ENCODE results near the gene PROS1. TPM values are rescaled to one million over a fixed set of nuclear protein-coding genes. Genes with fewer than 3 reads are reported as not detected.

The PROS1 gene
- total and polyA plus RNA-seq, 2 donors (not counting 3 experiments of a cell fraction or from before 2014, with no cell fraction given): 2.6 to 5.2 TPM

DNA sequence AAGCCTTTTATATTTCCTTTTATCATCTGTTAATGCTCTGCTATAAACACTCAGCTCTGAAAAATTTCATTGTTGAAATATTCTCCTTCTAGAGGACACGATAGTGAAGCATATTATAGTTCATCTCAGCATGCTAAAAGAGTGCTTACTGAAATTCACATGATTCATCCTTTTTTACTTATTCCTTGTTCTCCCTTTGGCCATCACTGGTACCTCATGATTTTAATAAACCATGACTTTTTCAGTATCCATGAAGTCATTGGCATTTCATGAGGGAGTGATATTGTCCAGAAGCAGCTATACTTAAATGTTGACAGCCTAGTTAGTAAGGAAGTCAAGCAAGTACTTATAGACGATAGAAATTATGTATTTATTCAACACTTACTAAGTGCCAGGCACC lies 112.7 kb downstream of the PROS1 start:
- no peaks in the 10 kb centered on the region for H3K79me2 ChIP-seq (ENCODE audit: control insufficient read depth, insufficient read depth, low read length)
- H2AFZ ChIP-seq (ENCODE audit: low read depth, low read length): no peak overlapping the region
- H3K36me3 ChIP-seq (ENCODE audit: control insufficient read depth in 2 of 2, extremely low read depth in 1 of 2, insufficient read depth in 2 of 2, low read length in 2 of 2): no peaks in the 10 kb centered on the region
- no peaks in the 10 kb centered on the region for H4K20me1 ChIP-seq (replicated peaks; ENCODE audit: control insufficient read depth, extremely low read depth, insufficient read depth, low read length)
- FAIRE-seq (no peak), DNase-seq (ENCODE audit: low read depth, low spot score) (no peak)
- H3K9me3 ChIP-seq (replicated peaks; ENCODE audit: control insufficient read depth, insufficient read depth, low read length): no peaks in the 10 kb centered on the region
- no peak overlapping the region for H3K9ac ChIP-seq (replicated peaks; ENCODE audit: extremely low read depth, insufficient read depth, low read length)
- H3K9me1 ChIP-seq (replicated peaks; ENCODE audit: control insufficient read depth, extremely low read depth, insufficient read depth, low read length): no peaks in the 10 kb centered on the region
- intact Hi-C loops (cut with micrococcal nuclease): no loop called here
- BruUV-seq (replicated peaks): no TSS peak
- no peaks in the 10 kb centered on the region for H3K27me3 ChIP-seq (ENCODE audit: control insufficient read depth in 2 of 2, insufficient read depth in 2 of 2, low read length in 2 of 2)
- ChIA-PET POLR2A (no interaction called here), CTCF (no interaction called here)
- H3K27ac ChIP-seq (ENCODE audit: insufficient read depth, low read depth, low read length): no peak overlapping the region
- dilution Hi-C loops (cut with MboI; ENCODE audit: extremely low pct_ligation_motif_present, low sequenced_read_pairs): no loop called here
- no peak overlapping the region for H3K4me2 ChIP-seq (ENCODE audit: insufficient read depth, low read length)
- H3K4me3 ChIP-seq (replicated peaks in 1 of 3; ENCODE audit: insufficient read depth in 1 of 3, low read depth in 1 of 3, low read length in 3 of 3): no peak overlapping the region
- H3K4me1 ChIP-seq (ENCODE audit: control insufficient read depth, extremely low read depth, insufficient read depth, low read length): no peaks in the 10 kb centered on the region
- TF ChIP-seq, protein P1, sequence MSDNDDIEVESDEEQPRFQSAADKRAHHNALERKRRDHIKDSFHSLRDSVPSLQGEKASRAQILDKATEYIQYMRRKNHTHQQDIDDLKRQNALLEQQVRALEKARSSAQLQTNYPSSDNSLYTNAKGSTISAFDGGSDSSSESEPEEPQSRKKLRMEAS (IDR thresholded peaks at IDR 0.05; ENCODE audit: insufficient read depth, insufficient read length): no peak
- TF ChIP-seq POLR2AphosphoS5 (IDR thresholded peaks at IDR 0.05; ENCODE audit: insufficient read depth, low read depth, low read length) (no peak), CTCF (IDR thresholded peaks at IDR 0.05; ENCODE audit: extremely low read depth in 1 of 2, insufficient read depth in 1 of 2, low read depth in 1 of 2, low read length in 2 of 2) (no peak), EZH2 (IDR thresholded peaks at IDR 0.05; ENCODE audit: borderline replicate concordance, low read depth, low read length, severe bottlenecking) (no peak), MYC (IDR thresholded peaks at IDR 0.05; ENCODE audit: low read depth, low read length) (no peak), JUN (IDR thresholded peaks at IDR 0.05; ENCODE audit: borderline replicate concordance, insufficient read depth, insufficient read length, low read depth) (no peak), FOS (IDR thresholded peaks at IDR 0.05; ENCODE audit: borderline replicate concordance, insufficient read depth, low read length) (no peak)
